GM06990 (cell line): Measurements from ENCODE around the gene SELENOO.

Experiments used
- DNase-seq: peaks from one replicate; pipeline ENCODE4 v3.0.0-alpha.2; 2011; ENCODE audit not compliant: insufficient read length; ENCODE audit errors: extremely low read depth
- H3K27me3 ChIP-seq: replicated peaks from 2 replicates; pipeline ENCODE4 v1.6.0; 2011; ENCODE audit warnings: low read length; ENCODE audit not compliant: control insufficient read depth, insufficient read depth
- H3K36me3 ChIP-seq: 2 replicates; pipeline ENCODE4 v1.5.1; 2011; ENCODE audit warnings: low read length; ENCODE audit not compliant: control insufficient read depth, insufficient read depth
- H3K4me3 ChIP-seq: replicated peaks from 2 replicates; pipeline ENCODE4 v1.5.1; 2011; ENCODE audit warnings: low read depth, mild to moderate bottlenecking, control low read depth, low read length
- CTCF ChIP-seq: IDR thresholded peaks from 2 replicates; pipeline ENCODE4 v1.5.1; 2011; ENCODE audit warnings: low read length, control low read depth, mild to moderate bottlenecking, inconsistent platforms; ENCODE audit not compliant: insufficient read depth, poor library complexity, severe bottlenecking

SELENOO gene

GRCh38 chr22:50190941-50191741 is 9.7 kb upstream of the SELENOO start:
- Histone ChIP-seq H3K36me3 (peaks cover 17% of the 10 kb centered on the region), H3K4me3 (peak overlapping the region; percentile 58), H3K27me3 (no peaks in the 10 kb centered on the region)
- peak; percentile 89 for DNase-seq
- TF ChIP-seq CTCF = no peak

DNA sequence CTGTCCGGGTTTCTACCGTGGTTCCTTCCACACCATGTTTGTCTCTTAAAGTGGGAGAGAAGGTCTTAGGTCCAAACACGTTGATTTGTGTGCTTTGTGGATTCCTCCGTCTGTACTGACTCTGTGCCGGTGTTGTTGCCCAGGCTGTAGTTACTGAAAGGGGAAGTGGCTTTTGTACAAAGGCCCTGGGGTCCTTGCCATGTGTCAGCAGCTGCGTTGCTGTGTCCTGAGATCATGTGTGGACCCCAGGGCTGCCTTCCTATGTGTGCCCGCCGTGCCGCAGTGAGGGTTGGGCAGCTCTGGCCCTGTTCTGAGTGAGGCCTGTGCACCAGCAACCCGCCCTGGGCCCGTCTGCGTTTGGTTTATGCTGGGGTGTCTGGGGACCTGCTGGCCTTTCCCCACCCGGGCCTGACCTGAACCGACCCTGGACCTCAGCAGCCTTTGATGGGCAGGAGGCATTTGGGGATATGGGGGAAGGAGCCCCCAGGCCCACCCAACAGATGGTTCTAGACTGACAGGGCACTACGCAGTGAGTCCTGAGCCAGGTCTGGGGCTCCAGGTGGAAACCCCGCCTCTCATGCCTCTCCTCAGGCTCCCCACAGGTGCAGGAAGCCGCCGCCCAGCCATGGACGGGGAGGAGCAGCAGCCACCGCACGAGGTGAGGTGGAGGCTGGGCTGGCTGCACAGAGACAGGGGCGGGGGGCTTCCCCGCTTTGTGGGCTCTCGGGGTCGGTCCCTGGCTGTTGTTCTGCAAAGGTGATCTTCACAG is 8.2 kb upstream of the SELENOO start:
- no peaks in the 10 kb centered on the region for H3K27me3 ChIP-seq
- peak; percentile 5 for TF ChIP-seq CTCF
- no peak for DNase-seq
- H3K36me3 ChIP-seq = peaks cover 24% of the 10 kb centered on the region
- peak overlapping the region; percentile 49 for H3K4me3 ChIP-seq

GRCh38 chr22:50193621-50194020 is 7.2 kb upstream of the SELENOO start:
- H3K27me3 ChIP-seq = no peaks in the 10 kb centered on the region

GRCh38 chr22:50194037-50194805 is 6.6 kb upstream of the SELENOO start:
- Histone ChIP-seq H3K27me3 (no peaks in the 10 kb centered on the region), H3K36me3 (peaks cover 29% of the 10 kb centered on the region), H3K4me3 (no peak overlapping the region; the same call in 1 of the 2 replicates)
- no peak for DNase-seq
- no peak for TF ChIP-seq CTCF

More at GRCh38 chr22:50193621-50194020, 7.2 kb upstream of the SELENOO start:
- peaks cover 28% of the 10 kb centered on the region for H3K36me3 ChIP-seq
- no peak for DNase-seq
- H3K4me3 ChIP-seq = no peak overlapping the region
- TF ChIP-seq CTCF = no peak

DNA sequence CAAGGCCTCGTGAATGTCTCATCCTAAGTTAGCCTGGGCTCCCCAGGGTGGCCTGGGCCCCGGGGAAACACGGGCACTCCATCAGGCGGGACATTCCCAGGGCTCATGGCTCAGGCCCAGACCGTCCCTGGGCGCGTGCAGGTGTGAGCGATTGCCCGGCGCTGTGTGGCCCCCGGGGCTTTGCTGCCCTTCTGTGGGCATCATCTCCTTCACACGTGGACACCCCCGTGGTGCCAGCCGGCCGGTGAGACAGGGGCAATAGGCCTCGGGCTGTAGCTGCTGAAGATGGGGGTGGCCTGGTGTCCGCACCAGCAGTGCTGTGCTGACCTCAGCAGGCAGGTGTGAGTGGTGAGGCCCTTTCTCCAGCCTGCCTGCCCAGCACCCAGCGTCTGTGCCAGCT is 4.6 kb upstream of the SELENOO start:
- Histone ChIP-seq H3K27me3 (no peaks in the 10 kb centered on the region), H3K4me3 (no peak overlapping the region), H3K36me3 (peaks cover 30% of the 10 kb centered on the region)
- TF ChIP-seq CTCF = no peak
- DNase-seq = no peak
